Spleen (tissue), 11 donors: Measurements from ENCODE around the gene ELOB. TPM values are rescaled to one million over a fixed set of nuclear protein-coding genes. Genes with fewer than 3 reads are reported as not detected.

Experiments used
- DNase-seq: peaks from one replicate; pipeline ENCODE4 v3.0.0-alpha.2; 2020
- H3K27ac ChIP-seq, 8 donors: fragments of 200-600 bp; sonication (generic) in 7 of 8; 1 replicate in 4 of 8; 2 replicates in 4 of 8; pipeline versions ENCODE4 v1.5.0 to v1.8.0; 2016 to 2021; ENCODE audit warnings: inconsistent platforms in 4 of 8, mild to moderate bottlenecking in 4 of 8, moderate library complexity in 1 of 8
- H3K27me3 ChIP-seq, 7 donors: fragments of 200-600 bp; sonication (generic) in 6 of 7; replicated peaks in 1 of 7; 1 replicate in 4 of 7; 2 replicates in 3 of 7; pipeline versions ENCODE4 v1.5.0 to v1.8.0; 2016 to 2021; ENCODE audit warnings: inconsistent platforms in 3 of 7, mild to moderate bottlenecking in 1 of 7
- H3K36me3 ChIP-seq, 6 donors: fragments of 200-600 bp; sonication (generic) in 5 of 6; 1 replicate in 4 of 6; 2 replicates in 2 of 6; pipeline versions ENCODE4 v1.5.0 to v1.8.0; 2016 to 2021; ENCODE audit warnings: inconsistent platforms in 2 of 6
- H3K4me1 ChIP-seq, 6 donors: fragments of 200-600 bp; sonication (generic) in 5 of 6; 1 replicate in 3 of 6; 2 replicates in 3 of 6; pipeline versions ENCODE4 v1.5.0 to v1.8.0; 2016 to 2021; ENCODE audit warnings: inconsistent platforms in 3 of 6
- H3K4me3 ChIP-seq, 8 donors: fragments of 200-600 bp; sonication (generic) in 7 of 8; 1 replicate in 4 of 8; 2 replicates in 4 of 8; pipeline versions ENCODE4 v1.5.0 to v1.8.0; 2016 to 2021; ENCODE audit warnings: inconsistent platforms in 4 of 8, mild to moderate bottlenecking in 4 of 8, moderate library complexity in 2 of 8
- H3K9me3 ChIP-seq, 8 donors: fragments of 200-600 bp; sonication (generic) in 7 of 8; 1 replicate in 4 of 8; 2 replicates in 4 of 8; pipeline versions ENCODE4 v1.5.0 to v1.8.0; 2016 to 2021; ENCODE audit warnings: inconsistent platforms in 4 of 8
- POLR2A ChIP-seq, 3 donors: fragments of 450-650 bp; IDR thresholded peaks; one replicate each; pipeline ENCODE4 v1.5.1; 2017; ENCODE audit warnings: antibody characterized with exemption in 3 of 3, mild to moderate bottlenecking in 1 of 3
- POLR2AphosphoS5 ChIP-seq, 3 donors: sonication (generic); formaldehyde crosslinking; IDR thresholded peaks; one replicate each; pipeline ENCODE4 v1.5.1; 2017; ENCODE audit warnings: antibody characterized with exemption in 3 of 3
- WGBS, 5 donors: extraction: QIAGEN DNeasy Blood & Tissue Kit in 3 of 5; methylation state at CpG; one replicate each; pipeline versions ENCODE4 v1.1.5 to v1.1.7; 2013 to 2018; 5-methylcytosine and 5-hydroxymethylcytosine counted together
- intact Hi-C: fragments of 100-400 bp; cut with DNase I; formaldehyde crosslinking; loops from one replicate; pipeline ENCODE4 v1.15.0; 2023; ENCODE audit warnings: low total_unique reads
- polyA plus RNA-seq, 3 donors: library from polyadenylated mRNA; stranded (reverse); fragments of 200-250 nt; gene quantifications; one replicate each; pipeline ENCODE4 v1.2.1, GENCODE V29; 2013
- total RNA-seq, 7 donors: library from RNA; depleted of rRNA in 3 of 7; stranded (reverse); fragments of >200 nt in 3 of 7; fragmentation: NEBNext Ultra II Directional in 4 of 7; extraction: Animal tissue kit (Norgen Biotek cat#: 25700) in 4 of 7; gene quantifications; one replicate each; pipeline versions ENCODE4 v1.1.0 to v1.2.1, GENCODE V29; 2016 to 2021
- TF ChIP-seq, protein P1 (sequence below), 11 experiments: fragments of 200-600 bp in 7 of 11; fragments of 450-650 bp in 4 of 11; sonication (generic) in 4 of 11; IDR thresholded peaks in 8 of 11; conservative IDR thresholded peaks in 3 of 11; 1 replicate in 7 of 11; 2 replicates in 4 of 11; pipeline versions ENCODE4 v1.4.0 to v1.8.0; 2016 to 2021; ENCODE audit warnings: antibody characterized with exemption in 11 of 11, inconsistent platforms in 4 of 11, mild to moderate bottlenecking in 1 of 11
- donor health status: healthy with polysubstance abuse.
- donor health status: DM: no; HTN: no; CAD: no; lungs with moderate emphysema.
- donor health status: DM: no; HTN: no; CAD: no.
- donor health status: Bipolar disorder and iron deficiency.
- donor health status: healthy.
- donor health status: DM: no; HTN: no; CAD: no.
- donor health status: DM: yes; HTN: yes; CAD: no.

The ELOB gene
- total and polyA plus RNA-seq, 10 donors, result 128 to 467 (median 219) TPM

GRCh38 chr16:2745116-2745890 lies 31.8 kb downstream of the ELOB start:
- TF ChIP-seq POLR2A (IDR thresholded peaks at IDR 0.05) (no peak), POLR2AphosphoS5 (IDR thresholded peaks at IDR 0.05) (no peak)
- TF ChIP-seq, protein P1, sequence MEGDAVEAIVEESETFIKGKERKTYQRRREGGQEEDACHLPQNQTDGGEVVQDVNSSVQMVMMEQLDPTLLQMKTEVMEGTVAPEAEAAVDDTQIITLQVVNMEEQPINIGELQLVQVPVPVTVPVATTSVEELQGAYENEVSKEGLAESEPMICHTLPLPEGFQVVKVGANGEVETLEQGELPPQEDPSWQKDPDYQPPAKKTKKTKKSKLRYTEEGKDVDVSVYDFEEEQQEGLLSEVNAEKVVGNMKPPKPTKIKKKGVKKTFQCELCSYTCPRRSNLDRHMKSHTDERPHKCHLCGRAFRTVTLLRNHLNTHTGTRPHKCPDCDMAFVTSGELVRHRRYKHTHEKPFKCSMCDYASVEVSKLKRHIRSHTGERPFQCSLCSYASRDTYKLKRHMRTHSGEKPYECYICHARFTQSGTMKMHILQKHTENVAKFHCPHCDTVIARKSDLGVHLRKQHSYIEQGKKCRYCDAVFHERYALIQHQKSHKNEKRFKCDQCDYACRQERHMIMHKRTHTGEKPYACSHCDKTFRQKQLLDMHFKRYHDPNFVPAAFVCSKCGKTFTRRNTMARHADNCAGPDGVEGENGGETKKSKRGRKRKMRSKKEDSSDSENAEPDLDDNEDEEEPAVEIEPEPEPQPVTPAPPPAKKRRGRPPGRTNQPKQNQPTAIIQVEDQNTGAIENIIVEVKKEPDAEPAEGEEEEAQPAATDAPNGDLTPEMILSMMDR (IDR thresholded peaks at IDR 0.05 in 8 of 11, conservative IDR thresholded peaks at IDR 0.05 in 3 of 11), result no peak
- intact Hi-C loops, result no loop called here
- DNase-seq, result peak; percentile 57

DNA sequence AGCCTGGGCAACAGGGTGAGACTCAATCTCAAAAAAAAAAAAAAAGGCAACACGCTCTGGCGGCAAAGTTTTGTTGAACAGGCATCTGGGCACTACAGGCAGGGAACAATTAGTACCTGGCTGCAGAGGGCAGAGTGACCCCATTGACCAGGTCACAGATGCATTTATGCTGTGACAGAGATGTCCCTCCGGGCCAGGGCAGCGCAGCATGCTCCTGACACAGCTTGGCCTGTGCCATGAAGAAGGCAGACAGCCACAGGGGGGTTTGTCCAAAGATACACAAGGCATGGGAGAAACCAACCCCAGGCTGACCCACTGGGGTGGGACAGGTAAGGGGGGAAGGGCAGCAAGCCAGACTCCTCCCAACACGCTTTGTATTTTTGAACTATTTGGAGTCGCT lies 32.4 kb downstream of the ELOB start:
- DNase-seq, result peak; percentile 52
- Histone ChIP-seq H3K36me3 (no peaks in the 10 kb centered on the region), H3K27ac (no peak overlapping the region), H3K9me3 (no peaks in the 10 kb centered on the region), H3K4me3 (no peak overlapping the region), H3K27me3 (peaks cover 0 to 1% (median 0%) of the 10 kb centered on the region in 7 donors), H3K4me1 (no peaks in the 10 kb centered on the region)
- WGBS, 5 donors, result 91 to 97% (median 93%) methylated on average over 4 to 6 of the region's 6 CpGs
- TF ChIP-seq POLR2A (IDR thresholded peaks at IDR 0.05) (no peak), POLR2AphosphoS5 (IDR thresholded peaks at IDR 0.05) (no peak)
- TF ChIP-seq, protein P1 (IDR thresholded peaks at IDR 0.05 in 8 of 11, conservative IDR thresholded peaks at IDR 0.05 in 3 of 11), result no peak
- intact Hi-C loops, result no loop called here

More at GRCh38 chr16:2745116-2745890, 31.8 kb downstream of the ELOB start:
- Histone ChIP-seq H3K27ac (no peak overlapping the region), H3K27me3 (no peaks in the 10 kb centered on the region), H3K9me3 (no peaks in the 10 kb centered on the region), H3K4me3 (no peak overlapping the region), H3K36me3 (no peaks in the 10 kb centered on the region), H3K4me1 (no peaks in the 10 kb centered on the region)
- WGBS, 5 donors, result 70 to 86% (median 78%) methylated on average over 11 to 15 of the region's 15 CpGs

- H3K4me1 ChIP-seq, result no peaks in the 10 kb centered on the region
- H3K27ac ChIP-seq, result no peak overlapping the region
- 88 to 93% (median 90%) methylated on average over 16 to 19 of the region's 19 CpGs for WGBS, 5 donors
- intact Hi-C loops, result no loop called here
- no peaks in the 10 kb centered on the region for H3K36me3 ChIP-seq
- no peaks in the 10 kb centered on the region for H3K9me3 ChIP-seq
- peak; percentile 57 for DNase-seq
- TF ChIP-seq POLR2A (IDR thresholded peaks at IDR 0.05), result no peak
- TF ChIP-seq, protein P1 (IDR thresholded peaks at IDR 0.05 in 8 of 11, conservative IDR thresholded peaks at IDR 0.05 in 3 of 11), result no peak
- no peak for TF ChIP-seq POLR2AphosphoS5 (IDR thresholded peaks at IDR 0.05)
- H3K27me3 ChIP-seq, result peaks cover 0 to 6% (median 0%) of the 10 kb centered on the region in 7 donors
- H3K4me3 ChIP-seq, result no peak overlapping the region
Observed at GRCh38 chr16:2743007-2743810, 33.9 kb downstream of the ELOB start.
